Fibroblast of lung (primary cell): ENCODE data around the gene ACYP2. TPM values are rescaled to one million over a fixed set of nuclear protein-coding genes. Genes with fewer than 3 reads are reported as not detected.
"Not testable (repeated sequence)": the region's sequence is repeated elsewhere in the genome, so short reads cannot be mapped to it uniquely, and the experiment has no call there.

ENCODE experiments used
- DNase-seq, 2 donors: peaks; one replicate each; pipeline versions ENCODE4 v3.0.0 to v3.0.0-alpha.2; 2010; ENCODE audit warnings: low read depth in 2 of 2
- H2AFZ ChIP-seq: 2 replicates; pipeline ENCODE4 v1.5.1; 2012; ENCODE audit warnings: low read length, control low read depth, inconsistent platforms
- H3K27ac ChIP-seq: 2 replicates; pipeline ENCODE4 v1.5.1; 2011; ENCODE audit warnings: low read length, control low read depth; ENCODE audit not compliant: insufficient read depth
- H3K27me3 ChIP-seq: 2 replicates; pipeline ENCODE4 v1.5.1; 2011; ENCODE audit warnings: mild to moderate bottlenecking, low read length; ENCODE audit not compliant: control insufficient read depth, insufficient read depth
- H3K36me3 ChIP-seq: 2 replicates; pipeline ENCODE4 v1.5.1; 2011; ENCODE audit warnings: low read length; ENCODE audit not compliant: control insufficient read depth, insufficient read depth
- H3K4me1 ChIP-seq: 2 replicates; pipeline ENCODE4 v1.5.1; 2011; ENCODE audit warnings: low read length; ENCODE audit not compliant: control insufficient read depth, insufficient read depth; ENCODE audit errors: extremely low read depth
- H3K4me2 ChIP-seq: 2 replicates; pipeline ENCODE4 v1.5.1; 2011; ENCODE audit warnings: low read length, control low read depth; ENCODE audit not compliant: insufficient read depth; ENCODE audit errors: extremely low read depth
- H3K4me3 ChIP-seq, 4 experiments: fragments of 200-600 bp in 1 of 4; sonication (generic) in 1 of 4; replicated peaks in 1 of 4; 2 replicates each; pipeline ENCODE4 v1.5.1; 2011 to 2016; ENCODE audit warnings: low read length in 4 of 4, low read depth in 3 of 4, mild to moderate bottlenecking in 3 of 4, control low read depth in 2 of 4, inconsistent platforms in 1 of 4, mixed read lengths in 1 of 4; ENCODE audit not compliant: insufficient read depth in 1 of 4; ENCODE audit errors: control extremely low read depth in 1 of 4
- H3K79me2 ChIP-seq: 2 replicates; pipeline ENCODE4 v1.5.1; 2012; ENCODE audit warnings: mild to moderate bottlenecking, low read length, inconsistent platforms; ENCODE audit not compliant: control insufficient read depth, insufficient read depth
- H3K9ac ChIP-seq: 2 replicates; pipeline ENCODE4 v1.5.1; 2011; ENCODE audit warnings: mild to moderate bottlenecking, low read length, control low read depth; ENCODE audit not compliant: insufficient read depth
- H3K9me3 ChIP-seq: 2 replicates; pipeline ENCODE4 v1.5.1; 2012; ENCODE audit warnings: low read depth, low read length; ENCODE audit not compliant: control insufficient read depth, insufficient read depth
- H4K20me1 ChIP-seq: 2 replicates; pipeline ENCODE4 v1.5.1; 2011; ENCODE audit warnings: low read length; ENCODE audit not compliant: control insufficient read depth, insufficient read depth; ENCODE audit errors: extremely low read depth
- EZH2 ChIP-seq: IDR thresholded peaks from 2 replicates; pipeline ENCODE4 v1.5.1; 2012; ENCODE audit warnings: low read length, control low read depth, mild to moderate bottlenecking; ENCODE audit errors: missing control alignments
- polyA plus RNA-seq, 2 donors: library from polyadenylated mRNA; depleted of rRNA in 1 of 2; stranded (reverse) in 1 of 2; unstranded in 1 of 2; fragments of >200 nt; gene quantifications; 2 replicates each; pipeline ENCODE4 v1.2.1, GENCODE V29; 2011 to 2012; ENCODE audit warnings: missing spikeins in 1 of 2
- total RNA-seq: library from RNA; depleted of rRNA; stranded (reverse); fragments of >200 nt; gene quantifications from 2 replicates; pipeline ENCODE4 v1.2.1, GENCODE V29; 2014
- TF ChIP-seq, protein P1 (sequence below), 2 donors: IDR thresholded peaks in 1 of 2; conservative IDR thresholded peaks in 1 of 2; 1 replicate in 1 of 2; 2 replicates in 1 of 2; pipeline ENCODE4 v1.5.1; 2011 to 2012; ENCODE audit warnings: low read length in 2 of 2, control low read depth in 1 of 2, inconsistent platforms in 1 of 2, low read depth in 1 of 2, mild to moderate bottlenecking in 1 of 2

The ACYP2 gene
- total and polyA plus RNA-seq, 2 donors (not counting 1 experiment from before 2014, with no cell fraction given) = 9.7 to 24.4 TPM

DNA sequence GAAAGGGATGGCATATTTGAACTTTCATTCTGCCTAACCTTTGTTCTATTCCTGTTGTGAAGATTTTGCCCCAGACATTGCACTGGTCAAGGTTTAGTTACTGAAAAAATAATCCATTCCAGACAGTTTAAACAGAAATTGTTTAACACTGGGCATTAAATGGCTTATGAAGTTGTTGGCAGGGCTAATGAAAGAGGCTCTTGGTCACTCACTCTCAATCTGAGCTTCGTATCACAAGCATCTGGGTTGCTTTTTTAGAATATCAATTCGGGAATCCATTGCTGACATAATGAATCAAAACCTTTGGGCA, 8.0 kb upstream of the ACYP2 start:
- DNase-seq = no peak
- Histone ChIP-seq H3K4me3 (no peak overlapping the region), H3K4me1 (peaks cover 3% of the 10 kb centered on the region), H2AFZ (no peak overlapping the region), H3K4me2 (no peak overlapping the region), H3K9me3 (no peaks in the 10 kb centered on the region), H4K20me1 (no peaks in the 10 kb centered on the region), H3K79me2 (no peaks in the 10 kb centered on the region), H3K9ac (no peak overlapping the region), H3K36me3 (no peaks in the 10 kb centered on the region), H3K27ac (no peak overlapping the region), H3K27me3 (no peaks in the 10 kb centered on the region)
- no peak for TF ChIP-seq EZH2
- TF ChIP-seq, protein P1, sequence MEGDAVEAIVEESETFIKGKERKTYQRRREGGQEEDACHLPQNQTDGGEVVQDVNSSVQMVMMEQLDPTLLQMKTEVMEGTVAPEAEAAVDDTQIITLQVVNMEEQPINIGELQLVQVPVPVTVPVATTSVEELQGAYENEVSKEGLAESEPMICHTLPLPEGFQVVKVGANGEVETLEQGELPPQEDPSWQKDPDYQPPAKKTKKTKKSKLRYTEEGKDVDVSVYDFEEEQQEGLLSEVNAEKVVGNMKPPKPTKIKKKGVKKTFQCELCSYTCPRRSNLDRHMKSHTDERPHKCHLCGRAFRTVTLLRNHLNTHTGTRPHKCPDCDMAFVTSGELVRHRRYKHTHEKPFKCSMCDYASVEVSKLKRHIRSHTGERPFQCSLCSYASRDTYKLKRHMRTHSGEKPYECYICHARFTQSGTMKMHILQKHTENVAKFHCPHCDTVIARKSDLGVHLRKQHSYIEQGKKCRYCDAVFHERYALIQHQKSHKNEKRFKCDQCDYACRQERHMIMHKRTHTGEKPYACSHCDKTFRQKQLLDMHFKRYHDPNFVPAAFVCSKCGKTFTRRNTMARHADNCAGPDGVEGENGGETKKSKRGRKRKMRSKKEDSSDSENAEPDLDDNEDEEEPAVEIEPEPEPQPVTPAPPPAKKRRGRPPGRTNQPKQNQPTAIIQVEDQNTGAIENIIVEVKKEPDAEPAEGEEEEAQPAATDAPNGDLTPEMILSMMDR (conservative IDR thresholded peaks at IDR 0.05 in 1 of 2, IDR thresholded peaks at IDR 0.05 in 1 of 2; ENCODE audit: low read depth in 1 of 2, low read length in 2 of 2) = no peak

DNA sequence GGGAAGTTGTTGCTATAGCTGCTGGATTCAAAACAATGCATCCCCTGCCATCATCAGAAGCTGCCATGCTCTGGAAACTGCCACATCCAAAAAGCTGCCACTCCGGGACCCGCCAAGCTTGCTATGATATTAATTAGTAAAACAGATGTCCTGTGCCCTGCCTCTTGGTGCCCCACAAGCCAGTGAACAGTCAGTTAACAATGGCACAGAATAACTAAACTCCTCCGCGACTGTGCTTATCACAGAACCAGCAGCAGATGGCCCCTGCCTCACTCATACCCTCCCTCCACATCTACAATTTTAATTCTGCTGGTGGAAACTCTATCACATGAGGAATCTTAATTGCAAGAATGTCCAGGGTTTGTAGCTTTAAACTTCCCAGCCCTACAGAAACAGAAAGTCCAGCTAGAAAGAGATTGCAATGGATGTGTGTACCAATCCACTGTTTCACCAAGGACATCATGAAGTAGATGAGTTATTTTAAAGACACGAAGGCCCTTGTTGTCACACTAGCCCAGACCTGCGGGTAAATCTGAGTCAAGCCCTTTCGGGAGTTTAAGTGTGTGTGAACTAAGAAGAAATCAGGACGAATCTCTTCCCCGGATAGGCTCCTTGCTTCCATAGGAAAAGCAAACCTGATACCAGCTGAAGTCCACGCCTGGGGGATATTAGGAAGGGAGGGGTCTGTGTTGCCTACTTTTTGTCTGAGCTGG, 7.4 kb upstream of the ACYP2 start:
- H3K4me3 ChIP-seq = no peak overlapping the region
- no peak overlapping the region for H3K27ac ChIP-seq
- no peaks in the 10 kb centered on the region for H4K20me1 ChIP-seq
- H3K79me2 ChIP-seq = no peaks in the 10 kb centered on the region
- H3K4me2 ChIP-seq = no peak overlapping the region
- no peak overlapping the region for H3K9ac ChIP-seq
- no peaks in the 10 kb centered on the region for H3K9me3 ChIP-seq
- H3K36me3 ChIP-seq = no peaks in the 10 kb centered on the region
- no peaks in the 10 kb centered on the region for H3K27me3 ChIP-seq
- no peak for DNase-seq
- H2AFZ ChIP-seq = no peak overlapping the region
- TF ChIP-seq EZH2 = no peak
- TF ChIP-seq, protein P1 (conservative IDR thresholded peaks at IDR 0.05 in 1 of 2, IDR thresholded peaks at IDR 0.05 in 1 of 2; ENCODE audit: low read depth in 1 of 2, low read length in 2 of 2) = no peak
- H3K4me1 ChIP-seq = peaks cover 3% of the 10 kb centered on the region

DNA sequence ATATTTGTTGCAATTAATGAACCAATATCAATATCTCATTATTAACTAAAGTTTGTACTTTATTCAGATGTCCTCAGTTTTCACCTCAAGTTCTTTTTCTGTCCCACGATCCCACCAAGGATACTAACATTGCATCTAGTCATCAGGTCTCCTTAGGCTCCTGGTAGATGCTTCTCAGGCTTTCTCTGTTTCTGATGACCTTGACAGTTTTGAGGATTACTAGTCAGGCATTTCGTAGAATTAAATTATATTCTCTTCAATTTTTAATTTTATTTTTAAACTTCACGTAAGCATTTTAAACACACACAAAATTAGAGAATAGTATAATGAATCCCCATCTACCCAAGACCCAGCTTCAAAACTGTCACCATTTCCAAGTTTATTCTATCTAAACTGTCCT, 5.6 kb upstream of the ACYP2 start:
- H3K36me3 ChIP-seq = no peaks in the 10 kb centered on the region
- no peak overlapping the region for H3K9ac ChIP-seq
- H3K27ac ChIP-seq = no peak overlapping the region
- no peaks in the 10 kb centered on the region for H3K79me2 ChIP-seq
- no peak overlapping the region for H3K4me3 ChIP-seq
- no peak overlapping the region for H2AFZ ChIP-seq
- no peaks in the 10 kb centered on the region for H3K27me3 ChIP-seq
- no peaks in the 10 kb centered on the region for H3K9me3 ChIP-seq
- no peaks in the 10 kb centered on the region for H4K20me1 ChIP-seq
- no peak for DNase-seq
- TF ChIP-seq, protein P1 (conservative IDR thresholded peaks at IDR 0.05 in 1 of 2, IDR thresholded peaks at IDR 0.05 in 1 of 2; ENCODE audit: low read depth in 1 of 2, low read length in 2 of 2) = no peak
- no peak for TF ChIP-seq EZH2
- no peaks in the 10 kb centered on the region for H3K4me1 ChIP-seq
- no peak overlapping the region for H3K4me2 ChIP-seq

DNA sequence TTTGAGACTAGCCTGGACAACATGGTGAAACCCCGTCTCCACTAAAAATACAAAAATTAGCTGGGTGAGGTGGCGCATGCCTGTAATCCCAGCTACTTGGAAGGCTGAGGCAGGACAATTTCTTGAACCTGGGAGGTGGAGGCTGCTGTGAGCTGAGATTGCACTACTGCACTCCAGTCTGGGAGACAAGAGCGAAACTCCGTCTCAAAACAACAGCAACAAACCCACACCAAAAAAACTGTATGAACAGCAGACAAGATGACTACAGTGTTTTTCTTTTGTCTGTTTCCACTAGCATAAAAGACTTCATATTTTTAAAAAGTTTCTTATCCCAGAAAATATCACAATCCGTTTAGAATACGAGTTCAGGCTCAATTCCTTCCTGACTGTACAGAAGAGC, 936 bp upstream of the ACYP2 start:
- H3K9me3 ChIP-seq, H3K4me1 ChIP-seq, H4K20me1 ChIP-seq, H3K27me3 ChIP-seq, H3K79me2 ChIP-seq, H3K9ac ChIP-seq, H3K36me3 ChIP-seq, DNase-seq: not testable (repeated sequence)
- Histone ChIP-seq H3K27ac (peak overlapping the region; percentile 100), H3K4me3 (peak overlapping the region; percentile 75 to 95 (median 84)), H2AFZ (peak overlapping the region; percentile 99), H3K4me2 (peak overlapping the region; percentile 87)
